HCT116 (cell line): ENCODE data around the gene OR2AT4. TPM values are rescaled to one million over a fixed set of nuclear protein-coding genes. Genes with fewer than 3 reads are reported as not detected.

Experiments
- ATAC-seq: fragments of 200-7000 bp; cut with Tn5 transposase; 2 replicates; pipeline ENCODE4 v1.9.1; 2020; ENCODE audit warnings: mild to moderate bottlenecking, moderate library complexity
- BruUV-seq: library from RNA; stranded (reverse); fragments of 400-500 nt; replicated peaks from 2 replicates; lab custom pipeline; 2021; lab: Mats Ljungman, UMichigan
- CTCF ChIA-PET: fragments of 300-600 bp; sonication (Branson Sonifier 250); formaldehyde crosslinking; loops from one replicate; lab custom pipeline; 2021; ENCODE audit warnings: antibody characterized with exemption; lab: Charles Lee
- POLR2A ChIA-PET: fragments of 300-600, 350-600 bp; sonication (Branson Sonifier 250); formaldehyde crosslinking; loops from one replicate; lab custom pipeline; 2021; ENCODE audit warnings: antibody characterized with exemption; lab: Charles Lee
- RAD21 ChIA-PET, 2 experiments: fragments of 300-600 bp; sonication (Branson Sonifier 250); formaldehyde crosslinking; loops; one replicate each; lab custom pipeline; 2023; ENCODE audit warnings: low total read pairs in 2 of 2; ENCODE audit not compliant: uncharacterized antibody in 2 of 2, unreplicated experiment in 2 of 2, low non-redundant PET in 1 of 2; lab: Charles Lee
- DNase-seq: peaks from one replicate; pipeline ENCODE4 v3.0.0-alpha.2; 2010; ENCODE audit warnings: low read depth, low spot score
- H2AFZ ChIP-seq: fragments of 200-600 bp; shearing (Covaris generic), sonication (generic); 2 replicates; pipeline ENCODE4 v1.6.1; 2017; ENCODE audit warnings: low read depth, mixed run types, mixed read lengths, antibody characterized with exemption, low read length; ENCODE audit not compliant: poor library complexity, severe bottlenecking
- H3K27ac ChIP-seq: 2 replicates; pipeline ENCODE4 v1.5.1; 2012; ENCODE audit warnings: low read depth, low read length
- H3K27me3 ChIP-seq: fragments of 200-600 bp; sonication (generic); 2 replicates; pipeline ENCODE4 v1.6.1; 2016; ENCODE audit warnings: mixed run types, low read length, mixed read lengths; ENCODE audit not compliant: insufficient read depth
- H3K36me3 ChIP-seq, 2 experiments: fragments of 200-500 bp in 1 of 2; fragments of 200-600 bp in 1 of 2; sonication (Bioruptor generic) in 1 of 2; sonication (generic) in 1 of 2; 2 replicates each; pipeline versions ENCODE4 v1.5.1 to v1.6.1; 2014 to 2016; ENCODE audit warnings: low read length in 2 of 2, inconsistent platforms in 1 of 2, mixed read lengths in 1 of 2, mixed run types in 1 of 2; ENCODE audit not compliant: insufficient read depth in 2 of 2, control insufficient read depth in 1 of 2
- H3K4me1 ChIP-seq, 2 experiments: fragments of 200-600 bp in 1 of 2; sonication (generic) in 1 of 2; 2 replicates each; pipeline versions ENCODE4 v1.5.1 to v1.6.1; 2012 to 2017; ENCODE audit warnings: low read length in 2 of 2, inconsistent platforms in 1 of 2, mild to moderate bottlenecking in 1 of 2, mixed read lengths in 1 of 2, mixed run types in 1 of 2, moderate library complexity in 1 of 2; ENCODE audit not compliant: insufficient read depth in 2 of 2, control insufficient read depth in 1 of 2
- H3K4me2 ChIP-seq: fragments of 200-600 bp; sonication (generic); 2 replicates; pipeline ENCODE4 v1.6.1; 2017; ENCODE audit warnings: mixed run types, low read length, mixed read lengths
- H3K4me3 ChIP-seq, 2 experiments: fragments of 200-600 bp in 1 of 2; sonication (generic) in 1 of 2; replicated peaks in 1 of 2; 2 replicates each; pipeline ENCODE4 v1.5.1; 2011 to 2016; ENCODE audit warnings: low read length in 2 of 2, control low read depth in 1 of 2, low read depth in 1 of 2, mild to moderate bottlenecking in 1 of 2, mixed read lengths in 1 of 2, mixed run types in 1 of 2
- H3K79me2 ChIP-seq: fragments of 200-600 bp; sonication (generic); 2 replicates; pipeline ENCODE4 v1.6.1; 2017; ENCODE audit warnings: mild to moderate bottlenecking, mixed run types, low read length, moderate library complexity, mixed read lengths; ENCODE audit not compliant: insufficient read depth
- H3K9ac ChIP-seq: fragments of 200-600 bp; sonication (generic); 2 replicates; pipeline ENCODE4 v1.6.1; 2016; ENCODE audit warnings: low read length, mixed read lengths
- H3K9me2 ChIP-seq: fragments of 200-600 bp; sonication (generic), shearing (Covaris generic); 2 replicates; pipeline ENCODE4 v1.6.1; 2017; ENCODE audit warnings: mixed run types, mild to moderate bottlenecking, moderate library complexity; ENCODE audit not compliant: insufficient read depth
- H3K9me3 ChIP-seq, 2 experiments: fragments of 200-500 bp in 1 of 2; fragments of 200-600 bp in 1 of 2; sonication (Bioruptor generic) in 1 of 2; sonication (generic) in 1 of 2; 2 replicates each; pipeline ENCODE4 v1.6.1; 2014 to 2017; ENCODE audit warnings: low read length in 2 of 2, mixed read lengths in 2 of 2, inconsistent platforms in 1 of 2, low read depth in 1 of 2, mild to moderate bottlenecking in 1 of 2, mixed run types in 1 of 2, moderate library complexity in 1 of 2; ENCODE audit not compliant: control insufficient read depth in 1 of 2, insufficient read depth in 1 of 2
- H4K20me1 ChIP-seq: fragments of 200-600 bp; sonication (generic), shearing (Covaris generic); 2 replicates; pipeline ENCODE4 v1.6.1; 2017; ENCODE audit warnings: mixed run types, mild to moderate bottlenecking, moderate library complexity; ENCODE audit not compliant: insufficient read depth
- CEBPB ChIP-seq: IDR thresholded peaks from 2 replicates; pipeline ENCODE4 v1.6.1; 2012; ENCODE audit warnings: low read depth
- EZH2phosphoT487 ChIP-seq: fragments of 200-600 bp; IDR thresholded peaks from 2 replicates; pipeline ENCODE4 v1.6.1; 2018; ENCODE audit warnings: antibody characterized with exemption, borderline replicate concordance
- FOSL1 ChIP-seq: IDR thresholded peaks from 2 replicates; pipeline ENCODE4 v1.6.1; 2012; ENCODE audit warnings: low read depth
- MAX ChIP-seq: IDR thresholded peaks from 2 replicates; pipeline ENCODE4 v1.6.1; 2012
- POLR2A ChIP-seq: IDR thresholded peaks from 2 replicates; pipeline ENCODE4 v1.7.0; 2011; ENCODE audit warnings: borderline replicate concordance; ENCODE audit not compliant: insufficient read depth, insufficient read length; ENCODE audit errors: extremely low read depth
- POLR2AphosphoS5 ChIP-seq: IDR thresholded peaks from 2 replicates; pipeline ENCODE4 v1.6.1; 2011; ENCODE audit warnings: mild to moderate bottlenecking, low read depth, low read length, moderate library complexity
- RAD21 ChIP-seq: IDR thresholded peaks from 2 replicates; pipeline ENCODE4 v1.6.1; 2012; ENCODE audit warnings: low read depth, mild to moderate bottlenecking
- SIN3A ChIP-seq: IDR thresholded peaks from 2 replicates; pipeline ENCODE4 v1.6.1; 2012; ENCODE audit warnings: low read depth
- SRF ChIP-seq: IDR thresholded peaks from 2 replicates; pipeline ENCODE4 v1.6.1; 2012; ENCODE audit warnings: low read depth
- YY1 ChIP-seq: IDR thresholded peaks from 2 replicates; pipeline ENCODE4 v1.6.1; 2011; ENCODE audit warnings: low read length, low read depth, moderate library complexity, mild to moderate bottlenecking; ENCODE audit not compliant: insufficient replicate concordance; ENCODE audit errors: extremely low read depth
- intact Hi-C: fragments of 100-400 bp; cut with micrococcal nuclease; formaldehyde crosslinking; loops from 2 replicates; pipeline ENCODE4 v1.10.0; 2022
- total RNA-seq: library from RNA; stranded (reverse); gene quantifications from one replicate; pipeline ENCODE4 v1.2.1, GENCODE V29; 2021; ENCODE audit not compliant: unreplicated experiment

OR2AT4 gene
- total RNA-seq, 1 experiment from 2014 or later = not detected

DNA sequence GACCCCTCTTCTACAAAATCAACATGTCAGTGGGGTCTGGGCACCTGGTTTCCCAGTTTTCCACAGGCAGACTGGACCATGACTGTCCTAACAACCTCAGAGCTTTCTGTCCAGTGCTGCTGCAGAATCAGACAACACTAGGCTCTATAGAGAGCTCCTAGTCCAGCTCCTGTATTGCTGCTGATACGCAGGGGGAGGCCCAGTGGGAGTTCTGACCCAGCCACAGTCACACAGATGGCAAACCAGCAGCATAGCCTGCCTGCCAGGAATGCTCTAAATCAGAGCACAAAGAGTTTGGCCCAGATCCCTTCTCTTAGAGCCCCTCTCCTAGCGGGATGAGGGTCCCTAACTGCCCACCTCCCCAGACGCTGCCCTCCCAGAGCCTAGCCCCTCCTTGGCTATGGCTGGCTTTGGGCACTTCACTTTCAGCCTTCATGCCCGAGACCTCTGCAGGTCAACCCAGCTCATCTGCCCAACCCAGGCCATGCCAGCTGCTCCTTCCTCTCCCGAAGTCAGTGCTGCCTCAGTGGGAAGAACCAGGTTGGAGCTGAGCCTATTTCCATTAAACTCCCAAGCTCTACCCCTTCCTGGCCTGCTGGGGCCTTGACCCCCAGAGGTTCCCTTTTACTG is 38.5 kb upstream of the OR2AT4 start:
- H3K4me2 ChIP-seq = no peak overlapping the region
- no peaks in the 10 kb centered on the region for H3K4me1 ChIP-seq
- H3K9me3 ChIP-seq = no peaks in the 10 kb centered on the region
- BruUV-seq = no TSS peak
- no peaks in the 10 kb centered on the region for H3K79me2 ChIP-seq
- ChIA-PET POLR2A (no interaction called here), RAD21 (no interaction called here), CTCF (interaction anchor here (0.7 to 1.5 kb wide), 3 partner anchors 10 to 110 kb away, joined by 3 to 4 read pairs (median 3); no protein-coding TSS in a partner anchor)
- no peak overlapping the region for H3K9ac ChIP-seq
- no peak overlapping the region for H3K4me3 ChIP-seq
- H2AFZ ChIP-seq = no peak overlapping the region
- H4K20me1 ChIP-seq = no peaks in the 10 kb centered on the region
- no peak for ATAC-seq
- H3K27ac ChIP-seq = no peak overlapping the region
- intact Hi-C loops = no loop called here
- no peak for DNase-seq
- no peaks in the 10 kb centered on the region for H3K27me3 ChIP-seq
- TF ChIP-seq MAX (no peak), POLR2A (no peak), RAD21 (no peak), FOSL1 (no peak)
- no peaks in the 10 kb centered on the region for H3K9me2 ChIP-seq
- H3K36me3 ChIP-seq = no peaks in the 10 kb centered on the region

GRCh38 chr11:75133976-75134375 is 37.3 kb upstream of the OR2AT4 start:
- Histone ChIP-seq H3K27me3 (no peaks in the 10 kb centered on the region), H3K4me1 (no peaks in the 10 kb centered on the region), H4K20me1 (no peaks in the 10 kb centered on the region), H3K4me3 (no peak overlapping the region), H3K9ac (no peak overlapping the region), H3K4me2 (no peak overlapping the region), H3K9me2 (no peaks in the 10 kb centered on the region), H3K79me2 (no peaks in the 10 kb centered on the region), H2AFZ (no peak overlapping the region), H3K27ac (no peak overlapping the region), H3K36me3 (no peaks in the 10 kb centered on the region), H3K9me3 (no peaks in the 10 kb centered on the region)
- intact Hi-C loops = no loop called here
- ATAC-seq (no peak), DNase-seq (no peak)
- POLR2A ChIA-PET = no interaction called here
- CTCF ChIA-PET = interaction anchor here (0.9 to 1.5 kb wide), 2 partner anchors 11 to 109 kb away, joined by 3 read pairs; no protein-coding TSS in a partner anchor
- TF ChIP-seq SRF = no peak
- no peak for TF ChIP-seq CEBPB
- TF ChIP-seq SIN3A = no peak
- TF ChIP-seq EZH2phosphoT487 = no peak
- TF ChIP-seq POLR2AphosphoS5 = no peak
- TF ChIP-seq FOSL1 = no peak
- TF ChIP-seq POLR2A = no peak
- TF ChIP-seq YY1 = no peak
- TF ChIP-seq RAD21 = no peak
- RAD21 ChIA-PET = no interaction called here
- BruUV-seq = no TSS peak
